HCT116 (cell line): ENCODE measurements around the gene LDLRAD4. TPM values are rescaled to one million over a fixed set of nuclear protein-coding genes. Genes with fewer than 3 reads are reported as not detected.

Experiments
- ATAC-seq: fragments of 200-7000 bp; cut with Tn5 transposase; 2 replicates; pipeline ENCODE4 v1.9.1; 2020; ENCODE audit warnings: mild to moderate bottlenecking, moderate library complexity
- BruUV-seq: library from RNA; stranded (reverse); fragments of 400-500 nt; replicated peaks from 2 replicates; lab custom pipeline; 2021; lab: Mats Ljungman, UMichigan
- CTCF ChIA-PET: fragments of 300-600 bp; sonication (Branson Sonifier 250); formaldehyde crosslinking; loops from one replicate; lab custom pipeline; 2021; ENCODE audit warnings: antibody characterized with exemption; lab: Charles Lee
- POLR2A ChIA-PET: fragments of 300-600, 350-600 bp; sonication (Branson Sonifier 250); formaldehyde crosslinking; loops from one replicate; lab custom pipeline; 2021; ENCODE audit warnings: antibody characterized with exemption; lab: Charles Lee
- RAD21 ChIA-PET, 2 experiments: fragments of 300-600 bp; sonication (Branson Sonifier 250); formaldehyde crosslinking; loops; one replicate each; lab custom pipeline; 2023; ENCODE audit warnings: low total read pairs in 2 of 2; ENCODE audit not compliant: uncharacterized antibody in 2 of 2, unreplicated experiment in 2 of 2, low non-redundant PET in 1 of 2; lab: Charles Lee
- DNase-seq: peaks from one replicate; pipeline ENCODE4 v3.0.0-alpha.2; 2010; ENCODE audit warnings: low read depth, low spot score
- H2AFZ ChIP-seq: fragments of 200-600 bp; shearing (Covaris generic), sonication (generic); 2 replicates; pipeline ENCODE4 v1.6.1; 2017; ENCODE audit warnings: low read depth, mixed run types, mixed read lengths, antibody characterized with exemption, low read length; ENCODE audit not compliant: poor library complexity, severe bottlenecking
- H3K27ac ChIP-seq: 2 replicates; pipeline ENCODE4 v1.5.1; 2012; ENCODE audit warnings: low read depth, low read length
- H3K27me3 ChIP-seq: fragments of 200-600 bp; sonication (generic); 2 replicates; pipeline ENCODE4 v1.6.1; 2016; ENCODE audit warnings: mixed run types, low read length, mixed read lengths; ENCODE audit not compliant: insufficient read depth
- H3K36me3 ChIP-seq, 2 experiments: fragments of 200-500 bp in 1 of 2; fragments of 200-600 bp in 1 of 2; sonication (Bioruptor generic) in 1 of 2; sonication (generic) in 1 of 2; 2 replicates each; pipeline versions ENCODE4 v1.5.1 to v1.6.1; 2014 to 2016; ENCODE audit warnings: low read length in 2 of 2, inconsistent platforms in 1 of 2, mixed read lengths in 1 of 2, mixed run types in 1 of 2; ENCODE audit not compliant: insufficient read depth in 2 of 2, control insufficient read depth in 1 of 2
- H3K4me1 ChIP-seq, 2 experiments: fragments of 200-600 bp in 1 of 2; sonication (generic) in 1 of 2; 2 replicates each; pipeline versions ENCODE4 v1.5.1 to v1.6.1; 2012 to 2017; ENCODE audit warnings: low read length in 2 of 2, inconsistent platforms in 1 of 2, mild to moderate bottlenecking in 1 of 2, mixed read lengths in 1 of 2, mixed run types in 1 of 2, moderate library complexity in 1 of 2; ENCODE audit not compliant: insufficient read depth in 2 of 2, control insufficient read depth in 1 of 2
- H3K4me2 ChIP-seq: fragments of 200-600 bp; sonication (generic); 2 replicates; pipeline ENCODE4 v1.6.1; 2017; ENCODE audit warnings: mixed run types, low read length, mixed read lengths
- H3K4me3 ChIP-seq, 2 experiments: fragments of 200-600 bp in 1 of 2; sonication (generic) in 1 of 2; replicated peaks in 1 of 2; 2 replicates each; pipeline ENCODE4 v1.5.1; 2011 to 2016; ENCODE audit warnings: low read length in 2 of 2, control low read depth in 1 of 2, low read depth in 1 of 2, mild to moderate bottlenecking in 1 of 2, mixed read lengths in 1 of 2, mixed run types in 1 of 2
- H3K79me2 ChIP-seq: fragments of 200-600 bp; sonication (generic); 2 replicates; pipeline ENCODE4 v1.6.1; 2017; ENCODE audit warnings: mild to moderate bottlenecking, mixed run types, low read length, moderate library complexity, mixed read lengths; ENCODE audit not compliant: insufficient read depth
- H3K9ac ChIP-seq: fragments of 200-600 bp; sonication (generic); 2 replicates; pipeline ENCODE4 v1.6.1; 2016; ENCODE audit warnings: low read length, mixed read lengths
- H3K9me2 ChIP-seq: fragments of 200-600 bp; sonication (generic), shearing (Covaris generic); 2 replicates; pipeline ENCODE4 v1.6.1; 2017; ENCODE audit warnings: mixed run types, mild to moderate bottlenecking, moderate library complexity; ENCODE audit not compliant: insufficient read depth
- H3K9me3 ChIP-seq, 2 experiments: fragments of 200-500 bp in 1 of 2; fragments of 200-600 bp in 1 of 2; sonication (Bioruptor generic) in 1 of 2; sonication (generic) in 1 of 2; 2 replicates each; pipeline ENCODE4 v1.6.1; 2014 to 2017; ENCODE audit warnings: low read length in 2 of 2, mixed read lengths in 2 of 2, inconsistent platforms in 1 of 2, low read depth in 1 of 2, mild to moderate bottlenecking in 1 of 2, mixed run types in 1 of 2, moderate library complexity in 1 of 2; ENCODE audit not compliant: control insufficient read depth in 1 of 2, insufficient read depth in 1 of 2
- H4K20me1 ChIP-seq: fragments of 200-600 bp; sonication (generic), shearing (Covaris generic); 2 replicates; pipeline ENCODE4 v1.6.1; 2017; ENCODE audit warnings: mixed run types, mild to moderate bottlenecking, moderate library complexity; ENCODE audit not compliant: insufficient read depth
- ATF3 ChIP-seq: IDR thresholded peaks from 2 replicates; pipeline ENCODE4 v1.6.1; 2012
- CEBPB ChIP-seq: IDR thresholded peaks from 2 replicates; pipeline ENCODE4 v1.6.1; 2012; ENCODE audit warnings: low read depth
- CTCF ChIP-seq, 3 experiments: fragments of 200-600 bp in 1 of 3; sonication (generic) in 1 of 3; IDR thresholded peaks in 2 of 3; conservative IDR thresholded peaks in 1 of 3; 2 replicates each; pipeline ENCODE4 v1.5.1; 2012 to 2017; ENCODE audit warnings: low read depth in 2 of 3, low read length in 2 of 3, antibody characterized with exemption in 1 of 3, borderline replicate concordance in 1 of 3, control low read depth in 1 of 3, mild to moderate bottlenecking in 1 of 3, mixed read lengths in 1 of 3, mixed run types in 1 of 3, moderate library complexity in 1 of 3; ENCODE audit not compliant: insufficient read depth in 1 of 3
- EGR1 ChIP-seq: IDR thresholded peaks from 2 replicates; pipeline ENCODE4 v1.6.1; 2012; ENCODE audit warnings: low read depth
- ELF1 ChIP-seq: IDR thresholded peaks from 2 replicates; pipeline ENCODE4 v1.6.1; 2012; ENCODE audit warnings: low read depth, borderline replicate concordance
- EZH2 ChIP-seq: fragments of 200-600 bp; sonication (generic); IDR thresholded peaks from 2 replicates; pipeline ENCODE4 v1.6.1; 2017; ENCODE audit warnings: antibody characterized with exemption, mixed run types
- FOSL1 ChIP-seq: IDR thresholded peaks from 2 replicates; pipeline ENCODE4 v1.6.1; 2012; ENCODE audit warnings: low read depth
- JUND ChIP-seq: IDR thresholded peaks from 2 replicates; pipeline ENCODE4 v1.6.1; 2012
- MAX ChIP-seq: IDR thresholded peaks from 2 replicates; pipeline ENCODE4 v1.6.1; 2012
- POLR2A ChIP-seq: IDR thresholded peaks from 2 replicates; pipeline ENCODE4 v1.7.0; 2011; ENCODE audit warnings: borderline replicate concordance; ENCODE audit not compliant: insufficient read depth, insufficient read length; ENCODE audit errors: extremely low read depth
- POLR2AphosphoS5 ChIP-seq: IDR thresholded peaks from 2 replicates; pipeline ENCODE4 v1.6.1; 2011; ENCODE audit warnings: mild to moderate bottlenecking, low read depth, low read length, moderate library complexity
- RAD21 ChIP-seq: IDR thresholded peaks from 2 replicates; pipeline ENCODE4 v1.6.1; 2012; ENCODE audit warnings: low read depth, mild to moderate bottlenecking
- REST ChIP-seq: IDR thresholded peaks from 2 replicates; pipeline ENCODE4 v1.6.1; 2012; ENCODE audit warnings: low read depth
- SIN3A ChIP-seq: IDR thresholded peaks from 2 replicates; pipeline ENCODE4 v1.6.1; 2012; ENCODE audit warnings: low read depth
- SP1 ChIP-seq: IDR thresholded peaks from 2 replicates; pipeline ENCODE4 v1.6.1; 2012; ENCODE audit warnings: low read depth
- SRF ChIP-seq: IDR thresholded peaks from 2 replicates; pipeline ENCODE4 v1.6.1; 2012; ENCODE audit warnings: low read depth
- TCF7L2 ChIP-seq: IDR thresholded peaks from 2 replicates; pipeline ENCODE4 v1.7.0; 2011; ENCODE audit warnings: borderline replicate concordance, inconsistent platforms; ENCODE audit not compliant: insufficient read depth, insufficient read length; ENCODE audit errors: extremely low read depth
- YY1 ChIP-seq: IDR thresholded peaks from 2 replicates; pipeline ENCODE4 v1.6.1; 2011; ENCODE audit warnings: low read length, low read depth, moderate library complexity, mild to moderate bottlenecking; ENCODE audit not compliant: insufficient replicate concordance; ENCODE audit errors: extremely low read depth
- ZFX ChIP-seq: fragments of 450-650 bp; IDR thresholded peaks from 2 replicates; pipeline ENCODE4 v1.6.1; 2017
- ZNF274 ChIP-seq: fragments of 200-500 bp; sonication (Bioruptor generic); IDR thresholded peaks from 2 replicates; pipeline ENCODE4 v1.6.1; 2014; ENCODE audit warnings: mild to moderate bottlenecking, low read depth, low read length, inconsistent platforms
- intact Hi-C: fragments of 100-400 bp; cut with micrococcal nuclease; formaldehyde crosslinking; loops from 2 replicates; pipeline ENCODE4 v1.10.0; 2022
- total RNA-seq: library from RNA; stranded (reverse); gene quantifications from one replicate; pipeline ENCODE4 v1.2.1, GENCODE V29; 2021; ENCODE audit not compliant: unreplicated experiment

LDLRAD4 gene
- total RNA-seq, 1 experiment from 2014 or later, result 1.2 TPM

- Histone ChIP-seq H3K36me3 (no peaks in the 10 kb centered on the region), H3K27me3 (peaks cover 3% of the 10 kb centered on the region; the same call in 1 of the 2 replicates), H3K9me3 (no peaks in the 10 kb centered on the region), H3K9ac (no peak overlapping the region), H3K4me1 (no peaks in the 10 kb centered on the region), H3K4me3 (no peak overlapping the region), H3K27ac (no peak overlapping the region), H4K20me1 (no peaks in the 10 kb centered on the region), H3K79me2 (no peaks in the 10 kb centered on the region), H3K4me2 (no peak overlapping the region), H3K9me2 (no peaks in the 10 kb centered on the region), H2AFZ (no peak overlapping the region)
- ChIA-PET POLR2A (no interaction called here), CTCF (no interaction called here), RAD21 (no interaction called here)
- intact Hi-C loops, result no loop called here
- no TSS peak for BruUV-seq
- DNase-seq (no peak), ATAC-seq (no peak)
- TF ChIP-seq EGR1 (no peak), ZFX (no peak), CEBPB (no peak), POLR2A (no peak), MAX (no peak), ATF3 (no peak), JUND (no peak), SP1 (no peak), EZH2 (no peak), ELF1 (no peak), TCF7L2 (no peak), CTCF (IDR thresholded peaks at IDR 0.05 in 2 of 3, conservative IDR thresholded peaks at IDR 0.05 in 1 of 3; ENCODE audit: borderline replicate concordance in 1 of 3, insufficient read depth in 1 of 3, low read depth in 2 of 3, low read length in 2 of 3) (no peak), YY1 (no peak), RAD21 (no peak), POLR2AphosphoS5 (no peak), REST (no peak), ZNF274 (no peak), SRF (no peak), SIN3A (no peak), FOSL1 (no peak)
Measured at GRCh38 chr18:13300029-13300428, 81.5 kb downstream of the LDLRAD4 start.
